GM12878 (cell line): Measurements from ENCODE around the gene RAB11A. TPM values are rescaled to one million over a fixed set of nuclear protein-coding genes. Genes with fewer than 3 reads are reported as not detected.

ENCODE experiments used
- ATAC-seq: fragments of 200-7000 bp; cut with Tn5 transposase; 3 replicates; pipeline ENCODE4 v1.9.1; 2020; ENCODE audit warnings: mild to moderate bottlenecking, moderate library complexity
- BruUV-seq: library from RNA; stranded (reverse); fragments of 400-500 nt; replicated peaks from 2 replicates; lab custom pipeline; 2021; lab: Mats Ljungman, UMichigan
- CTCF ChIA-PET: fragments of 300-600 bp; sonication (Branson Sonifier 250); formaldehyde crosslinking; extraction: SDS; loops from one replicate; lab custom pipeline; 2021; ENCODE audit warnings: inconsistent platforms; lab: Yijun Ruan, JAX
- POLR2A ChIA-PET: fragments of 350-600 bp; formaldehyde crosslinking; extraction: SDS; loops from one replicate; lab custom pipeline; 2021; ENCODE audit warnings: inconsistent platforms; lab: Charles Lee
- RAD21 ChIA-PET: fragments of 300-600 bp; sonication (Branson Sonifier 250); formaldehyde crosslinking; loops from one replicate; lab custom pipeline; 2023; ENCODE audit warnings: antibody characterized with exemption; ENCODE audit not compliant: unreplicated experiment; lab: Charles Lee
- SMC1A ChIA-PET: fragments of 300-600 bp; sonication (Branson Sonifier 250); formaldehyde crosslinking; loops from one replicate; lab custom pipeline; 2023; ENCODE audit not compliant: unreplicated experiment, uncharacterized antibody; lab: Charles Lee
- DNase-seq: peaks from one replicate; pipeline ENCODE4 v3.0.0-alpha.2; 2011; ENCODE audit warnings: low read depth, low spot score
- FAIRE-seq: peaks from 3 replicates; lab custom pipeline; 2011; peaks lifted over from hg19 to GRCh38; lab: Jason Lieb, UNC
- H2AFZ ChIP-seq: 2 replicates; pipeline ENCODE4 v1.6.0; 2011; ENCODE audit warnings: low read depth, low read length, control low read depth; ENCODE audit not compliant: control insufficient read depth
- H3K27ac ChIP-seq: 2 replicates; pipeline ENCODE4 v1.5.1; 2011; ENCODE audit warnings: control low read depth; ENCODE audit not compliant: control insufficient read depth, insufficient read depth
- H3K27me3 ChIP-seq, 2 experiments: replicated peaks in 1 of 2; 2 replicates each; pipeline versions ENCODE4 v1.6.0 to v1.6.1; 2011; ENCODE audit warnings: low read length in 1 of 2; ENCODE audit not compliant: control insufficient read depth in 2 of 2, insufficient read depth in 2 of 2
- H3K36me3 ChIP-seq, 2 experiments: 2 replicates each; pipeline ENCODE4 v1.5.1; 2011; ENCODE audit warnings: low read length in 1 of 2; ENCODE audit not compliant: control insufficient read depth in 2 of 2, insufficient read depth in 2 of 2
- H3K4me1 ChIP-seq: 2 replicates; pipeline ENCODE4 v1.6.1; 2011; ENCODE audit warnings: mild to moderate bottlenecking, low read length, moderate library complexity, mixed read lengths; ENCODE audit not compliant: control insufficient read depth, insufficient read depth
- H3K4me2 ChIP-seq: 2 replicates; pipeline ENCODE4 v1.6.0; 2011; ENCODE audit warnings: control low read depth; ENCODE audit not compliant: control insufficient read depth, insufficient read depth
- H3K4me3 ChIP-seq: fragments of 200-600 bp; sonication (generic); 2 replicates; pipeline ENCODE4 v1.5.1; 2016
- H3K79me2 ChIP-seq: 2 replicates; pipeline ENCODE4 v1.6.0; 2011; ENCODE audit warnings: low read length; ENCODE audit not compliant: control insufficient read depth, insufficient read depth
- H3K9ac ChIP-seq: 2 replicates; pipeline ENCODE4 v1.8.0; 2011; ENCODE audit warnings: low read length, control low read depth, mixed read lengths; ENCODE audit not compliant: control insufficient read depth, insufficient read depth
- H3K9me3 ChIP-seq: replicated peaks from 3 replicates; pipeline ENCODE4 v1.5.1; 2011; ENCODE audit warnings: mild to moderate bottlenecking, low read length; ENCODE audit not compliant: control insufficient read depth, insufficient read depth
- H4K20me1 ChIP-seq: 2 replicates; pipeline ENCODE4 v1.6.0; 2011; ENCODE audit not compliant: control insufficient read depth, insufficient read depth
- CREM ChIP-seq: IDR thresholded peaks from 2 replicates; pipeline ENCODE4 v1.6.1; 2014; ENCODE audit warnings: antibody characterized with exemption, low read depth
- IKZF1 ChIP-seq: fragments of 450-650 bp; conservative IDR thresholded peaks from 2 replicates; pipeline ENCODE4 v1.6.1; 2017; ENCODE audit warnings: antibody characterized with exemption, mild to moderate bottlenecking
- WGBS: methylation state at CpG from one replicate; pipeline ENCODE4 v1.1.6; 2016; ENCODE audit warnings: low lambda C conversion rate; ENCODE audit not compliant: insufficient replicate concordance, insufficient coverage; ENCODE audit errors: missing lambda C conversion rate; 5-methylcytosine and 5-hydroxymethylcytosine counted together
- in situ Hi-C: fragments of 300-500 bp; cut with MboI; formaldehyde crosslinking; loops from 9 replicates; pipeline ENCODE4 v1.14.3; 2018; ENCODE audit warnings: mixed read lengths
- intact Hi-C: fragments of 100-400 bp; cut with micrococcal nuclease; formaldehyde crosslinking; loops from one replicate; pipeline ENCODE4 v1.14.2; 2022; ENCODE audit not compliant: unreplicated experiment
- polyA plus RNA-seq, 11 experiments: library from polyadenylated mRNA; depleted of rRNA in 4 of 11; unstranded in 6 of 11; stranded (reverse) in 5 of 11; fragments of >200 nt; fragmentation: Nextera tagmentation in 4 of 11; fragmentation: Illumina TruSeq in 1 of 11; extraction: Ambion mirVana in 4 of 11; extraction: Trizol in 1 of 11; gene quantifications; 1 replicate in 1 of 11; 2 replicates in 10 of 11; pipeline versions ENCODE4 v1.2.1 to v1.2.3, GENCODE V29; 2011 to 2016; ENCODE audit warnings: inconsistent platforms in 2 of 11, missing spikeins in 2 of 11, low read depth in 1 of 11
- total RNA-seq, 4 experiments: library from RNA; depleted of rRNA in 3 of 4; stranded (reverse); fragments of >200 nt in 3 of 4; fragmentation: Illumina TruSeq in 1 of 4; extraction: Trizol in 1 of 4; gene quantifications; 2 replicates each; pipeline versions ENCODE4 v1.2.1 to v1.2.3, GENCODE V29; 2013 to 2021
- TF ChIP-seq, protein P1 (sequence below): IDR thresholded peaks from 2 replicates; pipeline ENCODE4 v1.6.1; 2012; ENCODE audit warnings: low read depth, low read length, improper control_type of control experiment
- TF ChIP-seq, protein P2 (sequence below): fragments of 450-650 bp; IDR thresholded peaks from 2 replicates; pipeline ENCODE4 v1.6.1; 2017; ENCODE audit warnings: mild to moderate bottlenecking, low read depth, inconsistent platforms; ENCODE audit not compliant: poor library complexity, severe bottlenecking

RAB11A gene
- total and polyA plus RNA-seq, 10 of the 15 experiments (the other 5 are each of a cell fraction or from before 2014, with no cell fraction given): 128 to 387 (median 224) TPM

- TF ChIP-seq, protein P1, sequence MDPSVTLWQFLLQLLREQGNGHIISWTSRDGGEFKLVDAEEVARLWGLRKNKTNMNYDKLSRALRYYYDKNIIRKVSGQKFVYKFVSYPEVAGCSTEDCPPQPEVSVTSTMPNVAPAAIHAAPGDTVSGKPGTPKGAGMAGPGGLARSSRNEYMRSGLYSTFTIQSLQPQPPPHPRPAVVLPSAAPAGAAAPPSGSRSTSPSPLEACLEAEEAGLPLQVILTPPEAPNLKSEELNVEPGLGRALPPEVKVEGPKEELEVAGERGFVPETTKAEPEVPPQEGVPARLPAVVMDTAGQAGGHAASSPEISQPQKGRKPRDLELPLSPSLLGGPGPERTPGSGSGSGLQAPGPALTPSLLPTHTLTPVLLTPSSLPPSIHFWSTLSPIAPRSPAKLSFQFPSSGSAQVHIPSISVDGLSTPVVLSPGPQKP: no peak
- TF ChIP-seq, protein P2, sequence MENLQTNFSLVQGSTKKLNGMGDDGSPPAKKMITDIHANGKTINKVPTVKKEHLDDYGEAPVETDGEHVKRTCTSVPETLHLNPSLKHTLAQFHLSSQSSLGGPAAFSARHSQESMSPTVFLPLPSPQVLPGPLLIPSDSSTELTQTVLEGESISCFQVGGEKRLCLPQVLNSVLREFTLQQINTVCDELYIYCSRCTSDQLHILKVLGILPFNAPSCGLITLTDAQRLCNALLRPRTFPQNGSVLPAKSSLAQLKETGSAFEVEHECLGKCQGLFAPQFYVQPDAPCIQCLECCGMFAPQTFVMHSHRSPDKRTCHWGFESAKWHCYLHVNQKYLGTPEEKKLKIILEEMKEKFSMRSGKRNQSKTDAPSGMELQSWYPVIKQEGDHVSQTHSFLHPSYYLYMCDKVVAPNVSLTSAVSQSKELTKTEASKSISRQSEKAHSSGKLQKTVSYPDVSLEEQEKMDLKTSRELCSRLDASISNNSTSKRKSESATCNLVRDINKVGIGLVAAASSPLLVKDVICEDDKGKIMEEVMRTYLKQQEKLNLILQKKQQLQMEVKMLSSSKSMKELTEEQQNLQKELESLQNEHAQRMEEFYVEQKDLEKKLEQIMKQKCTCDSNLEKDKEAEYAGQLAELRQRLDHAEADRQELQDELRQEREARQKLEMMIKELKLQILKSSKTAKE: no peak
Observed at GRCh38 chr15:65924004-65924403, 54.7 kb downstream of the RAB11A start (continued).

GRCh38 chr15:65925338-65925737, 56.0 kb downstream of the RAB11A start:
- POLR2A ChIA-PET: interaction anchor here (1.0 to 1.9 kb wide), 3 partner anchors 8 to 56 kb away, joined by 3 to 9 read pairs (median 5); partner anchors contain the start of gene RAB11A
- TF ChIP-seq CREM (no peak), IKZF1 (peak; percentile 26; the same call in 1 of the 2 replicates)
- SMC1A ChIA-PET: interaction anchor here (1.0 to 8.0 kb wide), 7 partner anchors 9 to 295 kb away, joined by 3 to 65 read pairs (median 3); partner anchors contain the start of gene RAB11A
- intact Hi-C loops (no loop called here), in situ Hi-C loops (no loop called here)
- FAIRE-seq (no peak), ATAC-seq (no peak), DNase-seq (no peak)
- Histone ChIP-seq H3K9ac (no peak overlapping the region), H3K27ac (no peak overlapping the region), H3K36me3 (no peaks in the 10 kb centered on the region; a peak in 1 of 4 replicates), H3K4me1 (peaks cover 18% of the 10 kb centered on the region), H3K9me3 (no peaks in the 10 kb centered on the region), H3K4me2 (no peak overlapping the region), H3K4me3 (no peak overlapping the region), H3K27me3 (no peaks in the 10 kb centered on the region), H3K79me2 (no peaks in the 10 kb centered on the region), H2AFZ (no peak overlapping the region), H4K20me1 (no peaks in the 10 kb centered on the region)
- RAD21 ChIA-PET: interaction anchor here (0.8 to 7.5 kb wide), 6 partner anchors 9 to 101 kb away, joined by 3 to 61 read pairs (median 4); partner anchors contain the start of gene RAB11A
- 93% methylated on average over 1 of the region's 1 CpG for WGBS
- CTCF ChIA-PET: interaction anchor here (0.9 to 1.7 kb wide), 4 partner anchors 8 to 573 kb away, joined by 3 to 14 read pairs (median 3); no protein-coding TSS in a partner anchor
- no TSS peak for BruUV-seq
